GM12878 (cell line): Measurements from ENCODE around the gene MEGF11. TPM values are rescaled to one million over a fixed set of nuclear protein-coding genes. Genes with fewer than 3 reads are reported as not detected.

Source experiments
- ATAC-seq: fragments of 200-7000 bp; cut with Tn5 transposase; 3 replicates; pipeline ENCODE4 v1.9.1; 2020; ENCODE audit warnings: mild to moderate bottlenecking, moderate library complexity
- BruUV-seq: library from RNA; stranded (reverse); fragments of 400-500 nt; replicated peaks from 2 replicates; lab custom pipeline; 2021; lab: Mats Ljungman, UMichigan
- CTCF ChIA-PET: fragments of 300-600 bp; sonication (Branson Sonifier 250); formaldehyde crosslinking; extraction: SDS; loops from one replicate; lab custom pipeline; 2021; ENCODE audit warnings: inconsistent platforms; lab: Yijun Ruan, JAX
- POLR2A ChIA-PET: fragments of 350-600 bp; formaldehyde crosslinking; extraction: SDS; loops from one replicate; lab custom pipeline; 2021; ENCODE audit warnings: inconsistent platforms; lab: Charles Lee
- RAD21 ChIA-PET: fragments of 300-600 bp; sonication (Branson Sonifier 250); formaldehyde crosslinking; loops from one replicate; lab custom pipeline; 2023; ENCODE audit warnings: antibody characterized with exemption; ENCODE audit not compliant: unreplicated experiment; lab: Charles Lee
- SMC1A ChIA-PET: fragments of 300-600 bp; sonication (Branson Sonifier 250); formaldehyde crosslinking; loops from one replicate; lab custom pipeline; 2023; ENCODE audit not compliant: unreplicated experiment, uncharacterized antibody; lab: Charles Lee
- DNase-seq: peaks from one replicate; pipeline ENCODE4 v3.0.0-alpha.2; 2011; ENCODE audit warnings: low read depth, low spot score
- FAIRE-seq: peaks from 3 replicates; lab custom pipeline; 2011; peaks lifted over from hg19 to GRCh38; lab: Jason Lieb, UNC
- H2AFZ ChIP-seq: 2 replicates; pipeline ENCODE4 v1.6.0; 2011; ENCODE audit warnings: low read depth, low read length, control low read depth; ENCODE audit not compliant: control insufficient read depth
- H3K27ac ChIP-seq: 2 replicates; pipeline ENCODE4 v1.5.1; 2011; ENCODE audit warnings: control low read depth; ENCODE audit not compliant: control insufficient read depth, insufficient read depth
- H3K27me3 ChIP-seq, 2 experiments: replicated peaks in 1 of 2; 2 replicates each; pipeline versions ENCODE4 v1.6.0 to v1.6.1; 2011; ENCODE audit warnings: low read length in 1 of 2; ENCODE audit not compliant: control insufficient read depth in 2 of 2, insufficient read depth in 2 of 2
- H3K36me3 ChIP-seq, 2 experiments: 2 replicates each; pipeline ENCODE4 v1.5.1; 2011; ENCODE audit warnings: low read length in 1 of 2; ENCODE audit not compliant: control insufficient read depth in 2 of 2, insufficient read depth in 2 of 2
- H3K4me1 ChIP-seq: 2 replicates; pipeline ENCODE4 v1.6.1; 2011; ENCODE audit warnings: mild to moderate bottlenecking, low read length, moderate library complexity, mixed read lengths; ENCODE audit not compliant: control insufficient read depth, insufficient read depth
- H3K4me2 ChIP-seq: 2 replicates; pipeline ENCODE4 v1.6.0; 2011; ENCODE audit warnings: control low read depth; ENCODE audit not compliant: control insufficient read depth, insufficient read depth
- H3K4me3 ChIP-seq: fragments of 200-600 bp; sonication (generic); 2 replicates; pipeline ENCODE4 v1.5.1; 2016
- H3K79me2 ChIP-seq: 2 replicates; pipeline ENCODE4 v1.6.0; 2011; ENCODE audit warnings: low read length; ENCODE audit not compliant: control insufficient read depth, insufficient read depth
- H3K9ac ChIP-seq: 2 replicates; pipeline ENCODE4 v1.8.0; 2011; ENCODE audit warnings: low read length, control low read depth, mixed read lengths; ENCODE audit not compliant: control insufficient read depth, insufficient read depth
- H3K9me3 ChIP-seq: replicated peaks from 3 replicates; pipeline ENCODE4 v1.5.1; 2011; ENCODE audit warnings: mild to moderate bottlenecking, low read length; ENCODE audit not compliant: control insufficient read depth, insufficient read depth
- H4K20me1 ChIP-seq: 2 replicates; pipeline ENCODE4 v1.6.0; 2011; ENCODE audit not compliant: control insufficient read depth, insufficient read depth
- BCL11A ChIP-seq: IDR thresholded peaks from 2 replicates; pipeline ENCODE4 v1.6.1; 2011; ENCODE audit warnings: low read depth, low read length
- RAD21 ChIP-seq: IDR thresholded peaks from 2 replicates; pipeline ENCODE4 v1.6.1; 2011; ENCODE audit warnings: mild to moderate bottlenecking, low read depth, low read length, moderate library complexity; ENCODE audit not compliant: insufficient read depth
- ZNF384 ChIP-seq: IDR thresholded peaks from 2 replicates; pipeline ENCODE4 v1.6.1; 2012; ENCODE audit warnings: low read depth, mild to moderate bottlenecking, low read length, improper control_type of control experiment, borderline replicate concordance
- ZNF622 ChIP-seq: fragments of 450-650 bp; IDR thresholded peaks from 2 replicates; pipeline ENCODE4 v1.6.1; 2017; ENCODE audit warnings: mild to moderate bottlenecking, inconsistent platforms
- WGBS: methylation state at CpG from one replicate; pipeline ENCODE4 v1.1.6; 2016; ENCODE audit warnings: low lambda C conversion rate; ENCODE audit not compliant: insufficient replicate concordance, insufficient coverage; ENCODE audit errors: missing lambda C conversion rate; 5-methylcytosine and 5-hydroxymethylcytosine counted together
- in situ Hi-C: fragments of 300-500 bp; cut with MboI; formaldehyde crosslinking; loops from 9 replicates; pipeline ENCODE4 v1.14.3; 2018; ENCODE audit warnings: mixed read lengths
- intact Hi-C: fragments of 100-400 bp; cut with micrococcal nuclease; formaldehyde crosslinking; loops from one replicate; pipeline ENCODE4 v1.14.2; 2022; ENCODE audit not compliant: unreplicated experiment
- polyA plus RNA-seq, 11 experiments: library from polyadenylated mRNA; depleted of rRNA in 4 of 11; unstranded in 6 of 11; stranded (reverse) in 5 of 11; fragments of >200 nt; fragmentation: Nextera tagmentation in 4 of 11; fragmentation: Illumina TruSeq in 1 of 11; extraction: Ambion mirVana in 4 of 11; extraction: Trizol in 1 of 11; gene quantifications; 1 replicate in 1 of 11; 2 replicates in 10 of 11; pipeline versions ENCODE4 v1.2.1 to v1.2.3, GENCODE V29; 2011 to 2016; ENCODE audit warnings: inconsistent platforms in 2 of 11, missing spikeins in 2 of 11, low read depth in 1 of 11
- total RNA-seq, 4 experiments: library from RNA; depleted of rRNA in 3 of 4; stranded (reverse); fragments of >200 nt in 3 of 4; fragmentation: Illumina TruSeq in 1 of 4; extraction: Trizol in 1 of 4; gene quantifications; 2 replicates each; pipeline versions ENCODE4 v1.2.1 to v1.2.3, GENCODE V29; 2013 to 2021
- TF ChIP-seq, protein P1 (sequence below): fragments of 450-650 bp; IDR thresholded peaks from 2 replicates; pipeline ENCODE4 v1.6.1; 2016; ENCODE audit warnings: mild to moderate bottlenecking

MEGF11 gene
- total and polyA plus RNA-seq, 10 of the 15 experiments (the other 5 are each of a cell fraction or from before 2014, with no cell fraction given): 0.03 to 1.7 (median 0.49) TPM

DNA sequence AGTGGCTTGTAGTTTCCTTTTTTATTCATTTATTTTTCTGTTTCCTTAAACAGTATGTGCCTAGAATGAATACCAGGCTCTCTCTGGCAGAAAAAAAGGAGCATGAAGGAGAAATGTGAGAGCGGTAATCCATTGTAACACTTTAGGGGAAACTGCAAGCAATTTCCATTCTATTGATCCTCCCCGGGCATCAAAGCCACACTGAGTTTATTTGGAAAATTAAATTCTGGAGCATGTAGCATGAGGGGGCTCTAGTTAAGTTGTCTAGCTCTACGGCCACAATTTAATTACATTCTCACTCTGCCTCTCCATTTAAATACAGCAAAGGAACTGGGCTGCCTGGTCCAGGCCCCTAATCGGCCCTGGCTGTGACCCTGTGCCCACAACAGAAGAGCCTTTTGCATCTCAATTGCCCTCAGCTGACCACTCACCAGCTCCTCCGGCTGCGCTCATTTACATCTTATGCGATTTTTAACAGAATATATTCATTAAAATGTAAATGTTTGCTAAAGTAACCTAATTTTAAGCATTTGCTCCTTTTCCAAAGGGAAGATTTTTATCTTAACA is 72.9 kb downstream of the MEGF11 start (continued):
- TF ChIP-seq, protein P1, sequence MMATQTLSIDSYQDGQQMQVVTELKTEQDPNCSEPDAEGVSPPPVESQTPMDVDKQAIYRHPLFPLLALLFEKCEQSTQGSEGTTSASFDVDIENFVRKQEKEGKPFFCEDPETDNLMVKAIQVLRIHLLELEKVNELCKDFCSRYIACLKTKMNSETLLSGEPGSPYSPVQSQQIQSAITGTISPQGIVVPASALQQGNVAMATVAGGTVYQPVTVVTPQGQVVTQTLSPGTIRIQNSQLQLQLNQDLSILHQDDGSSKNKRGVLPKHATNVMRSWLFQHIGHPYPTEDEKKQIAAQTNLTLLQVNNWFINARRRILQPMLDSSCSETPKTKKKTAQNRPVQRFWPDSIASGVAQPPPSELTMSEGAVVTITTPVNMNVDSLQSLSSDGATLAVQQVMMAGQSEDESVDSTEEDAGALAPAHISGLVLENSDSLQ: no peak
- TF ChIP-seq RAD21: no peak

DNA sequence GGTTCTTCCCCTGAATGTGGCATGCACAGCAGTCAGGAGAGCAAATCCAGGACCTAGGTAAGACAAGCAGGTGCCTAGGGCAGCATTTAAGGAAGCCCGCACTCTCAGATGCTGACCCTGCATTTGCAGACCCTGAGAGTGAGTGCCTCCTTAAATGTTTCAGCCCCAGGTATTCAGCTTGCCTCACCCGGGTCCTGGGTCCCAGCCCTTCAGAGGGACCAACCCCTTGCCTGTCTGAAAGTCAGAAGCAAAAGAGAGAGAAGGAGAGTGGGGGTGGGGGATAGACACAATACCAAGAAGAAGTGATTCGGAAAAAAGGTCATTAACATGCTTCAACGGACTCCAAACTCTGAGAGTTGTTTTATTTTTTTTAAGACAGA is 75.0 kb downstream of the MEGF11 start:
- ChIA-PET CTCF (interaction anchor here (0.6 to 3.0 kb wide), 3 partner anchors 11 to 680 kb away, joined by 3 to 14 read pairs (median 3); no protein-coding TSS in a partner anchor), RAD21 (interaction anchor here (0.9 to 1.5 kb wide), 2 partner anchors 9 to 24 kb away, joined by 3 read pairs; no protein-coding TSS in a partner anchor), SMC1A (interaction anchor here (1.6 kb wide), 1 partner anchor 9 kb away, joined by 4 read pairs; no protein-coding TSS in a partner anchor), POLR2A (interaction anchor here (1.3 kb wide), 1 partner anchor 8 kb away, joined by 5 read pairs; no protein-coding TSS in a partner anchor)
- no peak for ATAC-seq
- no peak for FAIRE-seq
- no peaks in the 10 kb centered on the region for H3K4me1 ChIP-seq
- H3K27me3 ChIP-seq: peaks cover 0 to 5% of the 10 kb centered on the region in 2 experiments; a peak in 1 of 4 replicates
- no peak overlapping the region for H3K4me2 ChIP-seq
- intact Hi-C loops: no loop called here
- H3K79me2 ChIP-seq: no peaks in the 10 kb centered on the region
- H3K36me3 ChIP-seq: no peaks in the 10 kb centered on the region
- H4K20me1 ChIP-seq: peaks cover 3% of the 10 kb centered on the region; the same call in 1 of the 2 replicates
- H3K4me3 ChIP-seq: no peak overlapping the region
- H3K9me3 ChIP-seq: no peaks in the 10 kb centered on the region
- no peak overlapping the region for H2AFZ ChIP-seq
- no peak for TF ChIP-seq BCL11A
- peak; percentile 42; the same call in 1 of the 2 replicates for TF ChIP-seq ZNF384
- TF ChIP-seq ZNF622: no peak
- in situ Hi-C loops: no loop called here
- no peak overlapping the region for H3K9ac ChIP-seq
- WGBS: 48% methylated on average over 4 of the region's 4 CpGs
- DNase-seq: no peak
- no peak overlapping the region for H3K27ac ChIP-seq
- BruUV-seq: no TSS peak
